GM19025 (cell line): Measurements from ENCODE around the gene PLEKHA7.
"Not testable (repeated sequence)": the region's sequence is repeated elsewhere in the genome, so short reads cannot be mapped to it uniquely, and the experiment has no call there.

Source experiments
- ATAC-seq: cut with Tn5 transposase; IDR thresholded peaks from one replicate; pipeline ENCODE4 v1.9.1; 2021; ENCODE audit warnings: mild to moderate bottlenecking, low read depth, moderate library complexity; ENCODE audit not compliant: unreplicated experiment

Gene PLEKHA7

GRCh38 chr11:17014321-17014832, at the start of gene PLEKHA7:
Gene PLEKHA7, minus strand, starts transcription at chr11:17014414. Its CDS starts 13 bp downstream, at chr11:17014401.
- ATAC-seq = no peak

GRCh38 chr11:17063171-17064002, 49.2 kb upstream of the PLEKHA7 start:
- no peak for ATAC-seq

- ATAC-seq = not testable (repeated sequence)
Observed at GRCh38 chr11:17051146-17051545, 36.9 kb upstream of the PLEKHA7 start.

GRCh38 chr11:17048491-17048890, 34.3 kb upstream of the PLEKHA7 start:
- not testable (repeated sequence) for ATAC-seq

- no peak for ATAC-seq
Observed at GRCh38 chr11:17046690-17047089, 32.5 kb upstream of the PLEKHA7 start.

GRCh38 chr11:17036666-17037658, 22.7 kb upstream of the PLEKHA7 start:
- ATAC-seq = no peak

GRCh38 chr11:17034027-17034426, 19.8 kb upstream of the PLEKHA7 start:
- not testable (repeated sequence) for ATAC-seq

GRCh38 chr11:17026487-17027082, 12.4 kb upstream of the PLEKHA7 start:
- no peak for ATAC-seq

GRCh38 chr11:17024924-17025323, 10.7 kb upstream of the PLEKHA7 start:
- ATAC-seq = no peak

GRCh38 chr11:17021511-17021910, 7.3 kb upstream of the PLEKHA7 start:
- ATAC-seq = no peak

GRCh38 chr11:17020831-17021230, 6.6 kb upstream of the PLEKHA7 start:
- ATAC-seq = no peak

GRCh38 chr11:17019232-17019631, 5.0 kb upstream of the PLEKHA7 start:
- no peak for ATAC-seq

GRCh38 chr11:17015627-17016126, 1.5 kb upstream of the PLEKHA7 start:
- ATAC-seq = no peak

GRCh38 chr11:17014833-17015626, 816 bp upstream of the PLEKHA7 start:
- ATAC-seq = no peak

GRCh38 chr11:17013548-17014320, 480 bp downstream of the PLEKHA7 start:
- no peak for ATAC-seq

- no peak for ATAC-seq
Observed at GRCh38 chr11:17012712-17013547, 1.3 kb downstream of the PLEKHA7 start.

- no peak for ATAC-seq
Observed at GRCh38 chr11:17012179-17012578, 2.0 kb downstream of the PLEKHA7 start.

- no peak for ATAC-seq
Observed at GRCh38 chr11:17010851-17011420, 3.3 kb downstream of the PLEKHA7 start.
